ENCODE results near the gene SLIT3.

DNA sequence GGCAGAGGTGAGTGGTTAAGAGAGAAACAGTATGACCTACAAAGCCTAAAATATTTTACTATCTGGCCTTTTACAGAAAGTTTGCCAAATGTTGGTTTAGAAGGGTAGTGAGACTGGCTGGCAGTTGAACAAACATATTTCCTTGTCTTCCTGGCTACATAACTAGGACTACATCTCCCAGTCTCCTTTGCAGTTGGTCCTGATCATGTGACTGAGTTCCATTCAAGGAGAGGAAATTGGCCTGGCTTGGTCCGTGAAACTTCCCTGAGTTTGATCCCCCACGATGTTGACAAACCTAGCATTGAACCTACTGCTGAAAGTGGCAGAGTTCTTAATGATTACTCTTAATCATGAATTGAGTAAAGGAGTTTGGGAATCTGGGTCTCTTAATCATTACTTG, 280.8 kb downstream of the SLIT3 start:
- TF ChIP-seq SP1 (IDR thresholded peaks at IDR 0.05), result no peak
- no peak for TF ChIP-seq BHLHE40 (IDR thresholded peaks at IDR 0.05; ENCODE audit: borderline replicate concordance)
- TF ChIP-seq FOXK2 (IDR thresholded peaks at IDR 0.05), result no peak
- TF ChIP-seq NFRKB (IDR thresholded peaks at IDR 0.05), result no peak
